HG02970 (cell line): ENCODE data around the gene SLC34A2.
"Not testable (repeated sequence)": the region's sequence is repeated elsewhere in the genome, so short reads cannot be mapped to it uniquely, and the experiment has no call there.

Source experiments
- ATAC-seq: cut with Tn5 transposase; IDR thresholded peaks from one replicate; pipeline ENCODE4 v1.9.1; 2021; ENCODE audit warnings: mild to moderate bottlenecking, moderate library complexity, moderate number of reproducible peaks; ENCODE audit not compliant: unreplicated experiment, low FRiP score

SLC34A2 gene

DNA sequence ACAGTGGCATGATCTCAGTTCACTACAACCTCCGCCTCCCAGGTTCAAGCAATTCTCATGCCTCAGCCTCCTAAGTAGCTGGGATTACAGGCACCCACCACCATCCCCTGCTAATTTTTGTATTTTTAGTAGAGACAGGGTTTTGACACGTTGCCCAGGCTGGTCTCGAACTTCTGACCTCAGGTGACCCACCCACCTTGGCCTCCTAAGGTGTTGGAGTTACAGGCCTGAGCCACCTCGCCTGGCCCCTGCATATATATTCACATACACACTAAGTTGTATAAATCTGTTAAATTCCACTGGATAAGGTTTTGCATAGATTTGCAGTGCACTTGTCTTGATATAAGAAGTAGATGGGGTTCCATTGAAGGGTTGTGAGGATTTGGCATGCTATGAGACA, 5.8 kb downstream of the SLC34A2 start:
- not testable (repeated sequence) for ATAC-seq

DNA sequence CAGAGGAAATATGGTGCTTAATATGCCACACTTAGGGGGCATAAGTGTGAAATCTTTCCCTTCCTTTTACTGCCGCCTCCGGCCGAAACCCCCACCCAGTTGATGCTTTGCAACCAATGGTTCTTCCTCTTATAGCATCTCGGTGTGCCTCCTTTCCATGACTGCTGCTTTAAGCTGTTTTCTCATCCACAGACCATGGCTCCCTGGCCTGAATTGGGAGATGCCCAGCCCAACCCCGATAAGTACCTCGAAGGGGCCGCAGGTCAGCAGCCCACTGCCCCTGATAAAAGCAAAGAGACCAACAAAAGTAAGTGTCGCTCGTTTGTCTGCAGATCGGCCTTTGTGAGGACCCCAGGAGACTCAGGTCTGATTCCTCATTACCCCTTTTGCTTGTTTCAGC, 6.7 kb downstream of the SLC34A2 start:
- ATAC-seq = no peak

DNA sequence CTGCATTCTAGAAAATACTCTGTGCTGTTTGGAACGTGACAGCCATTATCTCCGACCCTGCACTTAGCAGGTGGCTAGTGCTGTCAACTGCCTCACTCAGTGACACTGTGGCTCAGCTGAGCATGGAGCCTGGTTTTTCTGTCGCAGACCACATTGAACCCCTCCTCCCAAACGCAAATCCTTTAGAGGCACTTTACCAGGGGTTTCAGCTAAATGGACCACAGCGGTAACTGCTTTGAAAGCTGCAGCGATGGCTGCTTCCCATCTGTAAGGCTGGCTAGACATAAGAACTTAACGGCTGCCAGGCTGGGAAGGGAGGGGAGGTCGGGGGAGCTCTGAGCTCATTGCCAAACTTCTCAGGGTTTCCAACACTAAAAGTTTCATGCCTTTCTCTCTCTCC, 8.1 kb downstream of the SLC34A2 start:
- no peak for ATAC-seq

DNA sequence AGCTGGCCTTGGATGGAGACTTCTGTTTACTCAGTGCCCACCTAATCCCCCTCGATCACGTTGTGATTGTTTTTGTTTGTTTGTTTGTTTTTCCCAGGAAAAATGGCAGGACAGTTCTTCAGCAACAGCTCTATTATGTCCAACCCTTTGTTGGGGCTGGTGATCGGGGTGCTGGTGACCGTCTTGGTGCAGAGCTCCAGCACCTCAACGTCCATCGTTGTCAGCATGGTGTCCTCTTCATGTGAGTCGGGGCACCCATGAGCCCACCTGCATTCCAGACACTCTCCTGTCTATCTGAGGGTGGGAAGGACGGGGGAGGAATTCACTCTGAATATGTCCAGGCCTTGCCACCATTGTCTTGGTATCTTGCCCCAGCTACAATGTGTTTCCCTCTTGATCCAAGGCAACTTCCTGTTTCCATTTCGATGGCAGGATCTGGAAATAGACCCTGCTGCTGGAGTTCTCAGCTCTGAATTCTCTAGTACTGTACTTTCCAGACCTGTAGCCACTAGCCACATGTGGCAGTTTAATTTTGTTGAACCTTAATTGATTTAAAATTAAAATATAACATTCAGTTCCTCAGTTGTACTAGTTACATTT, 10.5 kb downstream of the SLC34A2 start:
- ATAC-seq = no peak

DNA sequence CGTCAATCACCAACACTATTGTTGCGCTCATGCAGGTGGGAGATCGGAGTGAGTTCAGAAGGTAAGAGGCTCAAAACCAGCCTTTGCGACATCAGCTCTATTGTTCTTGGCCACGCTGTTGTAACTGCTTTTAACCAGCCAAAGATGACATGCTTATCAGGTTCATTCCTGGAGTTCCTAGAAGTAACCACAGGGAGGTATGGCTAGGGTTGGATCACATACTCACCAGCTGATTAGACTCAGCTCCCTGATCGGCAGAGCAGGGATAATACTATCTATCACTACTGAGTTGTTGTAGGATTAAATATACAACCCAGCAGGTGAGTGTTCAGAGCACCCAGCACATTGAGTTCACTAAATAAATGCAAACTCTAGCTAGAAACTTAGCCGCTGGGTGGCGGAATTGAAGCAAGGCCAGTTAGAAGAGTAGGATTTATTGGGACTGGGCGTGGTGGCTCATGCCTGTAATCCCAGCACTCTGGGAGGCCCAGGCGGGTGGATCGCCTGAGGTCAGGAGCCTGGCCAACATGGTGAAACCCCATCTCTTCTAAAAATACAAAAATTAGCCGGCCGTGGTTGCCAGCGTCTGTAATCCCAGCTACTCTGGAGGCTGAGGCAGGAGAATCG, 12.4 kb downstream of the SLC34A2 start:
- no peak for ATAC-seq

DNA sequence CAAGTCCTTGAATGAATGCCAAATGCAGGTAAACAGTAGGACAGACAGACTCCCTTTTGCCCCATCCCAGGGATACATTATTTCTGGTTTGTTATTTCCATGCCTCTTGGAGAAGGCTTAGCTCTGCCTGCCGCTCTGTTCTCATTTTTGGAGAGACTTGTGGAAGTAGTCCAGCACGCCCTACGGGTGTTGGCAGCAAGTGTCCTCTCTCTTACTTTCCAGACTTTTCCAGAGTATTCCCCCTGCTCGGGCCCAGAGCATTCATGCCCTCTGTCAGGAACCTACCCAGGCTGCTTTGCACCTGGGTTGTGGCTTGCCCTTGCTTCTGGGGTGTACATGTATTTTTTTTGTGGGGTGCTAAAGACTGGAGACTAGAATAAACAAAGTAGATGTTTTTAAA, 15.3 kb downstream of the SLC34A2 start:
- ATAC-seq = no peak

DNA sequence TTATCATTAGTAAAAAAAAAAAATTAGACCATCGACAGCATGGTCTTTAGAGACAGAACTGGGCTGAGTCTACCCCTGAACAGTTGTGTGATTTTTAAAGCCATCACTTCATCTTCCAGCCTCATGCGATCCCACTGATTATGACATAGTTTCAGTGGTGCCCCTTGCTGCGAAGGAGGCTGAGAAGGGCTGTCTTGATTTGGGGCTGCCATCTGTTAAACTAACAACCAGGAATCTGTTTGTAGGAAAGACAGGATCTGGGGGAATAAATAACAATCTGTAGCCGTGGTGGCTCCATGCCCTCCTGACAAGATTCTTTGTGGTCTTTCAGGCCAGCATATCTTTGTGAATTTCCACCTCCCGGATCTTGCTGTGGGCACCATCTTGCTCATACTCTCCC, 17.1 kb downstream of the SLC34A2 start:
- no peak for ATAC-seq

DNA sequence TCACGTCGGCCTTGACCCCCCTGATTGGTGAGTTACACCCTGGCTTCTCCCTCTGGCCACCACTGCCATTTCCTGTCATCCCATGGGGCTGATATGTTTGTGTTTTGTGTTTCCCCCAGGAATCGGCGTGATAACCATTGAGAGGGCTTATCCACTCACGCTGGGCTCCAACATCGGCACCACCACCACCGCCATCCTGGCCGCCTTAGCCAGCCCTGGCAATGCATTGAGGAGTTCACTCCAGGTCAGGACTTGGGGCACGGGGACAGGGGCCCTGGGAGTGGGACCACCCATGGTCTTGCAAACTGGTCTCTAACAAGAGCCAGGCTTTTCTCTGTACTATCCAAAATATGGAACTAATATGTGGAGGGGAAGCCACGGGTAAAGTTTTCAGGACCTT, 18.7 kb downstream of the SLC34A2 start:
- no peak for ATAC-seq

DNA sequence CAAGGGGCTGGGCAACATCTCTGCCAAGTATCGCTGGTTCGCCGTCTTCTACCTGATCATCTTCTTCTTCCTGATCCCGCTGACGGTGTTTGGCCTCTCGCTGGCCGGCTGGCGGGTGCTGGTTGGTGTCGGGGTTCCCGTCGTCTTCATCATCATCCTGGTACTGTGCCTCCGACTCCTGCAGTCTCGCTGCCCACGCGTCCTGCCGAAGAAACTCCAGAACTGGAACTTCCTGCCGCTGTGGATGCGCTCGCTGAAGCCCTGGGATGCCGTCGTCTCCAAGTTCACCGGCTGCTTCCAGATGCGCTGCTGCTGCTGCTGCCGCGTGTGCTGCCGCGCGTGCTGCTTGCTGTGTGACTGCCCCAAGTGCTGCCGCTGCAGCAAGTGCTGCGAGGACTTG, 20.6 kb downstream of the SLC34A2 start:
- ATAC-seq = no peak

DNA sequence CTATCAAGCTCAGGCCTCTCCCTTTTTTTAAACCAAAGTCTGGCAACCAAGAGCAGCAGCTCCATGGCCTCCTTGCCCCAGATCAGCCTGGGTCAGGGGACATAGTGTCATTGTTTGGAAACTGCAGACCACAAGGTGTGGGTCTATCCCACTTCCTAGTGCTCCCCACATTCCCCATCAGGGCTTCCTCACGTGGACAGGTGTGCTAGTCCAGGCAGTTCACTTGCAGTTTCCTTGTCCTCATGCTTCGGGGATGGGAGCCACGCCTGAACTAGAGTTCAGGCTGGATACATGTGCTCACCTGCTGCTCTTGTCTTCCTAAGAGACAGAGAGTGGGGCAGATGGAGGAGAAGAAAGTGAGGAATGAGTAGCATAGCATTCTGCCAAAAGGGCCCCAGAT, 21.5 kb downstream of the SLC34A2 start:
- no peak for ATAC-seq

DNA sequence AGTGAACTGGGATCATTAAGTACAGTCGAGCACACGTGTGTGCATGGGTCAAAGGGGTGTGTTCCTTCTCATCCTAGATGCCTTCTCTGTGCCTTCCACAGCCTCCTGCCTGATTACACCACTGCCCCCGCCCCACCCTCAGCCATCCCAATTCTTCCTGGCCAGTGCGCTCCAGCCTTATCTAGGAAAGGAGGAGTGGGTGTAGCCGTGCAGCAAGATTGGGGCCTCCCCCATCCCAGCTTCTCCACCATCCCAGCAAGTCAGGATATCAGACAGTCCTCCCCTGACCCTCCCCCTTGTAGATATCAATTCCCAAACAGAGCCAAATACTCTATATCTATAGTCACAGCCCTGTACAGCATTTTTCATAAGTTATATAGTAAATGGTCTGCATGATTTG, 22.3 kb downstream of the SLC34A2 start:
- ATAC-seq = no peak

DNA sequence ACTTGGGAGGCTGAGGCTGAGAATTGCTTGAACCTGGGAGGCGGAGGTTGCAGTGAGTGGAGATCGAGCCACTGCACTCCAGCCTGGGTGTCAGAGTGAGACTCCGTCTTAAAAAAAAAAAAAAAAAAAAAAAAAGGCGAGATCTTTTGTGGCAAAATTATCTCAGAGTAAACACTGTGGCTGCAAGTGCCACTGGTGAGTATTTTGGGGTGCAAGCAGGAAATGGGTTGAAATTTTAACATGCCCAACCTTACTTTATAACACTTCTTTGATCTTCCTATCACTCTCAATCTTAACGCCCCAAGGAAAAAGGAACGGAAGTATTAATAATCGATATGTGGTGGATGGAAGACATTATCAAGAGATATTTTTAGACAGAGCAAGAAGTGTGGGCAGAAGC, 32.1 kb downstream of the SLC34A2 start:
- no peak for ATAC-seq

DNA sequence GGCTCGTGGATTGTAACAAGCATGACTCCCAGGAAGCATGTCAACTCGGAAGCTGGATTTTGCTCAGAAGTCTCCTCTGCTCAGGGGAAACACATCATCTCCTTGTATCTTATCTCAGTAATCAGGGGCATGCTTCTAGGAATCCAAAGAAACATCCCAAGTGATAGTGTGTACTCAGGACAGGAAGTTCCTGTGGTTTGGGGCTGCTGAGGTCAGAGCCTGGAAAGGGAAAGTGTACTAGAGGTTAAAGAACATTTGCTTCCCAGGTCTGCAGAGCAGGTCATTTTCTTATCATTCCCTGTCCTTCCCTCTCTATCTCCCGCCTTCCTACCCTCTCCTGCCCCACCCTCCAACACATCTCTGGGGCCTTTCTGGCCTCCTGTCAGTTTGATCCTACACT, 38.8 kb downstream of the SLC34A2 start:
- no peak for ATAC-seq

DNA sequence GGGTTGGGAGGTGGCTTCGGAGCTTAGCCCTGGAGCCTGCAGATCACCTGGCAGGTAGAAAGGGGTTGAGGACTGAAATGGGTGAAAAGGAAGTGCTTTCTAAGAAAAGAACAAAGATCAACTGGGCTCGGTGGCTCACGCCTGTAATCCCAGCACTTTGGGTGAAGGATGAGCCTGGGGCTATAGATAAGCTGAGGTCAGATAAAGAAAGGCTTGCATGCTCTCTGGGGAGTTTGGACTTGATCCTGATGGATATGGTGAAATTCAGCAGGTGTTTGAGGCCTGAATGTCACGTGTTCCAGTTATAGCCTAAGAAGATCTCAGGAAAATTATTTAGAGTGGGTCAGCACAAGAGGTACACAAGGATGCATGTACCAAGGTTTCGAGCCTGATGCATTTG, 40.8 kb downstream of the SLC34A2 start:
- no peak for ATAC-seq

DNA sequence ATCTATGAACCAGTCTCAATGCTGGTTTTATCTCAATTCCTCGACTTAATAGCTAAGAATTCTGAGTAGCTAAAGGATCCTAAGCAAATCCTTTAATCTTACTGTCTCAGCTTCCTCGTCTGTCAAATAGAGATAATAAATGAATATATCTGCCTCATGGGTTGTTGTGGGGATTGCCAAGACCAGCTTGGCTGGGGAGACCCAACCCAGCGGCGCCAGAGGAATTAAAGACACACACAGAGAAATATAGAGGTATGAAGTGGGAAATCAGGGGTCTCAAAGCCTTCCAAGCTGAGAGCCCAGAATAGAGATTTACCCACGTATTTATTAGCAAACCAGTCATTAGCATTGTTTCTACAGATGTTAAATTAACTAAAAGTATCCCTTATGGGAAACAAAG, 41.9 kb downstream of the SLC34A2 start:
- ATAC-seq = no peak

DNA sequence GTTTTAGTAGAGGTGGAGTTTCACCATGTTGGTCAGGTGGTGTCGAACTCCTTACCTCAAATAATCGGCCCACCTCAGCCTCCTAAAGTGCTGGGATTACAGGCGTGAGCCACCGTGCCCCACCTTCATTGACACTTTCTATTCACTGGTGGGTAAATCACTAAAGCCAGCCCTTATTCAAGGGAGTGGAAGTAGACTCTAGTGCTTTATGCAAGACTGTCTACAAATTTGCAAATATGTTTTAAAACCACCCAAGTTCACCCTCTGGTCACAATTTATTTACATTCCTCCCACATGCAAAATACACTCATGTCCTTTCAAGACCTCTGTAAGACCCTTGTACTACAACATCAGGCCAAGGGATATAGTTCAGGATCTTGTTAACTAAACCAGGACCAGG, 45.0 kb downstream of the SLC34A2 start:
- ATAC-seq = no peak

DNA sequence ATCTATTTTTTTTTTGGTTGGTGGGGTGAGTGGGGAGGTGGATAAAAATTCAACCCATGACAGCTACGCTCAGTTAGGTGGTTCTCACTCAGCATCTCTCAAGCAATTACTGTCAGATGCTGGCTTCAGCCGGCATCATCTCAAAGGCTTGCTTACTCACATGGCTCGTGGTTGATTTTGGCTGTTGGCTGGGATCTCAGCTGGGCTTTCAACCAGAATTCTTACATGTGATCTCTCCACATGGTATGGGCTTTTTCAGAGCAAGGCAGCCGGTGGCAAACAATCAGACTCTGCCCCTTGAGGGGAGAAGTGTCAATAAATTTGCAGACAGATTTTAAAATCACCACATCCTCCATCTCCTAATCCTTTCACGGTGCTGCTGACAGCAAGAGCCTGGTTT, 47.2 kb downstream of the SLC34A2 start:
- ATAC-seq = no peak

DNA sequence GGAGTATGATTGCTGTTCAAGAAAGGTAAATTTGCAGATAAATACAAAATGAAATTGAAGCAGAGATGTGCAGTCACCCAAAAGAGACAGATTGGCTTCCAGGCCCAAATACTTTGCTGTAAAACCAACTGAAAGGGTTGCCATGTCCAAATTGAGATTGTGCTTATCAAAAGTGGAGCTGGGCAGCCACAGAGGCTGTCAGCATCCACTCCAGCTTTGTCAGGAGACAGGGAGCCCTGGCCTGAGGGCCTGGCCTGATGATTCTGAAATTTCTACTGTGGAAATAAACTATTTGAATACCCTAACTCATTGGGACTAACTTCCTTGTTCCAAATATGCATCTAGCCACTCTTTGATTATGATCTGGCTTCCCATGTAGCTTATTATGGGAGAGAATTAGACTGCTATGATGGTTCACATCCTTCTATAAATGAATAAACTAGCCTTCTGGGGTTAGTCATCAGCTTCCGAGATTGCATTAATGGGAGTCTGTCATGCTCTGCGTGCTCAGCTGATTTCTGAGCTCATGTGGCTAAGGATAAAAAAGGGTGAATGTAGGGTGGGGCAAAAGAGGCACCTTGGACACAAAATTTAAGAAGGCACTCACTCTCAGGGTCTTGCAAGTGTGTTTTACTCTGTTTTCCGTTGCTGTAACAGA, 48.2 kb downstream of the SLC34A2 start:
- ATAC-seq = no peak

DNA sequence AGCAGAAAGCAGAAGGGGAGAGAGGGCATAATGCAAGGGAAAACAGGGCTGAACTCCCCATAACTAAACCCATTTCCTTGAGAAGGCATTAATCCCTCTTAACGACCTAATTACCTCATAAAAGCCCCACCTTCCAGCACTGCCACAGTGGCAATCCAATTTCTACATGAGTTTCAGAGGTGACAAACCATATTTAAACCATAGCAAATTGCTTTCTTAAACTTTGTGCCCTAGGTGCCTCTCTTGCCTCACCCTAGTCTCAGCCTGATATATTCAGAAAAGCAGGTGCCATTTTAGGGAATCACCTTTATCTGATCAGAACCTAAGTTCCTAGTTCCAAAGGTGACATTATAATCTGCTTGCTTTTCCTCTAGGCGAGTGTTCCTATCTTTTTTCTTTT, 48.9 kb downstream of the SLC34A2 start:
- no peak for ATAC-seq

DNA sequence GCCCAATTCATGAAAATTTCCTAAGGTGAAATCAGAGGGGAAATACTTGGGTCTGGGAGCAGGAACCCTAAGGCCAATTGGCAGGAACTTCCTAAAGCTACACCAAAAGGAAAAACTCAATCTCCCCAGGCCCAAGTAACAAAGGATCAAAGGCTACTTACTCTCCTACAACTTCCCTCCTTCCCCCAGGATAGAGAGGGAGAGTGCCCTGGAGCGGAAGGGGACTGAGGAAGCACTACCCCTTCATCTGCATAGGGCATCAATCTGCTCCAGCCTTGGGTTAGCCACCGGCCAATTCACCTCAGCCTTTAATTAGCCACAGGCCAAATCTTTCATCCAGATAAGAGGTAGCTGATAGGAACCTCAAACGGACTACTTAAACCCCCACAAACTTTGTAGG, 55.0 kb downstream of the SLC34A2 start:
- ATAC-seq = no peak

DNA sequence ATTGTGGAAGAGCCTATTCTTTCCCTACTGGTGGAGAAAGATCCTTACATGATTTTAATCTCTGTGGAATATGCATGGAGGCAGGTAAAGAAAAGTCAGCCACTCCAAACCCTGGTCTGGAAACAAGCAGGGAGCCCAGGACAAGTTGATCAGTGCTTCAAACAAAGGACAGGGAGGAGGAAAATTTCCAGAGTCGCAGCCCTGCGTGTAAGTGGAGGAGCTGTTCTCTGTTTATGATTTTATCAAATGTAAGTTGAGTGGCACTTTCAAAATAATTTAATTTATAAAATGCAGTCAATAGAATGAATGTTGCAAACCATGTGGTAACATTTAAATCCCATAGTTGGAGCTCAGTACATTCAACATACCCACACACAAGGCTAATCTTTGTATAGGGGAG, 57.0 kb downstream of the SLC34A2 start:
- ATAC-seq = no peak

DNA sequence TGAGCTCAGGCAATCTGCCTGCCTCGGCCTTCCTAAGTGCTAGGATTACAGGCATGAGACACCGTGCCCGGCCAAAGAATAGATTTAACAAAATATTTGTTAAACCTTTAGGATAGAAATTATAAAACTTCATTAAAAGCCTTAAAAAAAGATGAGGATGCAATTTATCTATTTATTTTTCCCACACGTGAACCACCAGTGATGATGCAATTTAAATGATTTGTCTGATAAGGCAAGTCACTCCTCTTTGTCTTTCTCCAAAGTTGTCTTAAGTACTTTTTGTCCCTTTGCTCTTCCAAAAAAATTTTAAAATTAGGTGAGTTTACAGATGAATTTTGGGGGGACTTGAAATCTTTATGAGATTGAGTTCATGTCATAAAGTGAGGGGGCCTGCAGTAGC, 58.2 kb downstream of the SLC34A2 start:
- ATAC-seq = no peak
